Body of pancreas (tissue), 4 donors: ENCODE measurements around the gene TUBA8.

Experiments used
- POLR2A ChIP-seq, 3 donors: fragments of 450-650 bp; IDR thresholded peaks; one replicate each; pipeline ENCODE4 v1.6.1; 2016; ENCODE audit warnings: antibody characterized with exemption in 3 of 3, mild to moderate bottlenecking in 2 of 3
- TF ChIP-seq, protein P1 (sequence below), 7 experiments: fragments of 450-650 bp in 4 of 7; fragments of 200-600 bp in 3 of 7; sonication (generic) in 3 of 7; IDR thresholded peaks; one replicate each; pipeline ENCODE4 v1.5.1; 2016 to 2019; ENCODE audit warnings: antibody characterized with exemption in 7 of 7

DNA sequence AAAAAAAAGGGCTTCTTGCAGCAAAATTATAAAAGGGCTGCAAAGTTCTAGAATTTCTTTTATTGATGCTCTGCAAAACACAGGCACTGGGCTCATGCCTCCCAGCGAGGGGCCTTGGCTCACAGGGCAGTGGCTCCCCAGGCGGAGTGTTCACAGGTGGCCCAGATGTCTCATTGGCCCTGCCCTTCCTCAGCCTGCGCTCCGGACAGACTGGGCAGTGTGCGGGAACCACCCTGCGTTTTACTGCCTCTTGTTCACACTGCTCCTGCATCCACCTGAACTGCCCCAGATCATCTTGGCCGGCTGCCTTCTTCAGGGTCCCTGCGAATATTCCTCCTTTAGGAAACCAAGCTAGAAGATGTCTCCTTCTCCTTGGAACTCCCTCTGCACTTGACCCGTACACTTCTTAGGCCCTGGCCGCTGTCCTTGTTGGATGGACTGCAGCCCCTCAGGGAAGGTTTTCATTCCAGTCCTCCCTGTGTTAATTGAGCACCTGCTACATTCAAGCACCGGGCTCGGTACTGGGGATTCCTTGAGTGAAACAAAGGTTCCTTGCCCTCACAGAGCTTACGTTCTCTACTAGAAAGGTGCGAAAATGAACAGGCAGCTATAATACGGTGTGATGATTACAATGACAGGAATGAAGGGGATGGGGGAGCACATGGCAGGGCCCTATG is 4.5 kb downstream of the TUBA8 start:
- TF ChIP-seq, protein P1, sequence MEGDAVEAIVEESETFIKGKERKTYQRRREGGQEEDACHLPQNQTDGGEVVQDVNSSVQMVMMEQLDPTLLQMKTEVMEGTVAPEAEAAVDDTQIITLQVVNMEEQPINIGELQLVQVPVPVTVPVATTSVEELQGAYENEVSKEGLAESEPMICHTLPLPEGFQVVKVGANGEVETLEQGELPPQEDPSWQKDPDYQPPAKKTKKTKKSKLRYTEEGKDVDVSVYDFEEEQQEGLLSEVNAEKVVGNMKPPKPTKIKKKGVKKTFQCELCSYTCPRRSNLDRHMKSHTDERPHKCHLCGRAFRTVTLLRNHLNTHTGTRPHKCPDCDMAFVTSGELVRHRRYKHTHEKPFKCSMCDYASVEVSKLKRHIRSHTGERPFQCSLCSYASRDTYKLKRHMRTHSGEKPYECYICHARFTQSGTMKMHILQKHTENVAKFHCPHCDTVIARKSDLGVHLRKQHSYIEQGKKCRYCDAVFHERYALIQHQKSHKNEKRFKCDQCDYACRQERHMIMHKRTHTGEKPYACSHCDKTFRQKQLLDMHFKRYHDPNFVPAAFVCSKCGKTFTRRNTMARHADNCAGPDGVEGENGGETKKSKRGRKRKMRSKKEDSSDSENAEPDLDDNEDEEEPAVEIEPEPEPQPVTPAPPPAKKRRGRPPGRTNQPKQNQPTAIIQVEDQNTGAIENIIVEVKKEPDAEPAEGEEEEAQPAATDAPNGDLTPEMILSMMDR (IDR thresholded peaks at IDR 0.05), result no peak
- TF ChIP-seq POLR2A (IDR thresholded peaks at IDR 0.05), result no peak
